H1 (cell line): ENCODE measurements around the gene CCDC60.

ENCODE experiments used
- CTCF ChIP-seq, 3 experiments: IDR thresholded peaks; 1 replicate in 2 of 3; 2 replicates in 1 of 3; pipeline versions ENCODE4 v1.5.1 to v1.6.1; 2011; ENCODE audit warnings: low read length in 3 of 3, mild to moderate bottlenecking in 3 of 3, inconsistent platforms in 2 of 3, low read depth in 1 of 3, moderate library complexity in 1 of 3; ENCODE audit not compliant: insufficient read depth in 1 of 3; ENCODE audit errors: control extremely low read depth in 1 of 3
- EP300 ChIP-seq, 2 experiments: IDR thresholded peaks; 1 replicate in 1 of 2; 2 replicates in 1 of 2; pipeline ENCODE4 v1.6.1; 2011 to 2012; ENCODE audit warnings: low read depth in 2 of 2, low read length in 2 of 2, mild to moderate bottlenecking in 2 of 2, borderline replicate concordance in 1 of 2, inconsistent platforms in 1 of 2, moderate library complexity in 1 of 2
- EZH2 ChIP-seq: fragments of 200-600 bp; sonication (generic); IDR thresholded peaks from 2 replicates; pipeline ENCODE4 v1.7.1; 2012; ENCODE audit warnings: low read depth, mild to moderate bottlenecking, moderate library complexity, low read length, inconsistent platforms; ENCODE audit not compliant: severe bottlenecking
- GABPA ChIP-seq: IDR thresholded peaks from 2 replicates; pipeline ENCODE4 v1.6.1; 2011; ENCODE audit warnings: mild to moderate bottlenecking, low read length, moderate library complexity, borderline replicate concordance; ENCODE audit not compliant: insufficient read depth
- GTF2F1 ChIP-seq: IDR thresholded peaks from 2 replicates; pipeline ENCODE4 v1.6.1; 2012; ENCODE audit warnings: low read depth, low read length, improper control_type of control experiment, borderline replicate concordance
- HDAC2 ChIP-seq, 2 experiments: fragments of 300-600 bp in 1 of 2; sonication (generic) in 1 of 2; IDR thresholded peaks; 2 replicates each; pipeline ENCODE4 v1.6.1; 2011 to 2012; ENCODE audit warnings: low read depth in 2 of 2, low read length in 2 of 2, mild to moderate bottlenecking in 2 of 2, moderate library complexity in 2 of 2, borderline replicate concordance in 1 of 2, inconsistent platforms in 1 of 2
- JUND ChIP-seq: IDR thresholded peaks from 2 replicates; pipeline ENCODE4 v1.6.1; 2011; ENCODE audit warnings: mild to moderate bottlenecking, improper control_type of control experiment, low read length
- POLR2A ChIP-seq, 2 experiments: IDR thresholded peaks; 1 replicate in 1 of 2; 2 replicates in 1 of 2; pipeline ENCODE4 v1.6.1; 2011; ENCODE audit warnings: low read depth in 2 of 2, low read length in 2 of 2, mild to moderate bottlenecking in 2 of 2; ENCODE audit errors: control extremely low read depth in 1 of 2
- POLR2AphosphoS5 ChIP-seq: IDR thresholded peaks from 2 replicates; pipeline ENCODE4 v1.6.1; 2011; ENCODE audit warnings: low read depth, low read length
- SAP30 ChIP-seq: fragments of 300-600 bp; sonication (generic); IDR thresholded peaks from 2 replicates; pipeline ENCODE4 v1.7.1; 2012; ENCODE audit warnings: low read length, moderate library complexity, mild to moderate bottlenecking, inconsistent platforms; ENCODE audit not compliant: insufficient read depth, insufficient replicate concordance
- SP1 ChIP-seq: IDR thresholded peaks from 2 replicates; pipeline ENCODE4 v1.6.1; 2011; ENCODE audit warnings: low read depth, low read length
- SP2 ChIP-seq: IDR thresholded peaks from 2 replicates; pipeline ENCODE4 v1.6.1; 2012; ENCODE audit warnings: mild to moderate bottlenecking, low read length, inconsistent platforms
- TAF1 ChIP-seq: IDR thresholded peaks from 2 replicates; pipeline ENCODE4 v1.6.1; 2011; ENCODE audit warnings: mild to moderate bottlenecking, low read depth, low read length
- TCF12 ChIP-seq: IDR thresholded peaks from 2 replicates; pipeline ENCODE4 v1.6.1; 2011; ENCODE audit warnings: low read depth, mild to moderate bottlenecking, low read length

DNA sequence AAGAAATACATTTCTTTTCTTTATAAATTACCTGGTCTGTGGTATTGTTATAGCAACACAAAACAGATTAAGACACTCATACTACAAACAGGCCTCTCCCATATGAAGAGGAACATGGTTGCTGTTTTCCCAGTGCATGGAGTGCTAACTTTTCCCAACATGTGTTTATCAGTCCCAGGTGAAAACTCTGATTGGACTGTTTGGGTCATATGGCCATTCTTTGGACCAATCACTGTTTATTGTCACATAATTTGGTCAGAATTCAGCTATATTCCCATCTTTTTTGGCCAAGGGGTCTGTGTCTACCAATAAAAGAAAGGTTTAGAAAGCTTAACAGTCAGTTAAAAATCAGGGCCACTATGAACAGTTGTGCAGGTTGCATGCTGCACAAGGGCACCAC lies 35.4 kb upstream of the CCDC60 start:
- TF ChIP-seq SAP30 (no peak), CTCF (IDR thresholded peaks at IDR 0.05; ENCODE audit: control extremely low read depth in 1 of 3, insufficient read depth in 1 of 3, low read depth in 1 of 3, low read length in 3 of 3) (no peak), POLR2A (IDR thresholded peaks at IDR 0.05; ENCODE audit: control extremely low read depth in 1 of 2, low read depth in 2 of 2, low read length in 2 of 2) (no peak), HDAC2 (IDR thresholded peaks at IDR 0.05; ENCODE audit: borderline replicate concordance in 1 of 2, low read depth in 2 of 2, low read length in 2 of 2) (no peak), SP2 (no peak), TAF1 (no peak), SP1 (no peak), GTF2F1 (no peak), POLR2AphosphoS5 (no peak), TCF12 (no peak), GABPA (no peak), EZH2 (no peak), EP300 (IDR thresholded peaks at IDR 0.05; ENCODE audit: borderline replicate concordance in 1 of 2, low read depth in 2 of 2, low read length in 2 of 2) (no peak), JUND (no peak)
